ENCODE results near the gene UGT2B17.
"Not testable (repeated sequence)": the region's sequence is repeated elsewhere in the genome, so short reads cannot be mapped to it uniquely, and the experiment has no call there.

Gene UGT2B17

GRCh38 chr4:68572653-68573170 is 3.4 kb downstream of the UGT2B17 start:
- DNase-seq = no peak
- intact Hi-C loops (cut with DNase I) = no loop called here

GRCh38 chr4:68570122-68570507 is 6.0 kb downstream of the UGT2B17 start:
- no peak for DNase-seq

GRCh38 chr4:68569466-68570121 is 6.5 kb downstream of the UGT2B17 start:
- no peak for DNase-seq
- intact Hi-C loops (cut with DNase I) = no loop called here

More at GRCh38 chr4:68570122-68570507, 6.0 kb downstream of the UGT2B17 start:
- intact Hi-C loops (cut with DNase I) = no loop called here

- intact Hi-C loops (cut with DNase I); DNase-seq: not testable (repeated sequence)
These were observed 7.1 kb downstream of the UGT2B17 start for GRCh38 chr4:68569036-68569435.

GRCh38 chr4:68568535-68568934 is 7.6 kb downstream of the UGT2B17 start:
- intact Hi-C loops (cut with DNase I); DNase-seq: not testable (repeated sequence)

- DNase-seq = not testable (repeated sequence)
These were observed 9.8 kb downstream of the UGT2B17 start for GRCh38 chr4:68566364-68566763.

GRCh38 chr4:68565082-68565481 is 11.0 kb downstream of the UGT2B17 start:
- intact Hi-C loops (cut with DNase I) = not testable (repeated sequence)

More at GRCh38 chr4:68566364-68566763, 9.8 kb downstream of the UGT2B17 start:
- intact Hi-C loops (cut with DNase I) = not testable (repeated sequence)

GRCh38 chr4:68560364-68561070 is 15.6 kb downstream of the UGT2B17 start:
- DNase-seq; intact Hi-C loops (cut with DNase I): not testable (repeated sequence)

More at GRCh38 chr4:68565082-68565481, 11.0 kb downstream of the UGT2B17 start:
- DNase-seq = not testable (repeated sequence)

- intact Hi-C loops (cut with DNase I); DNase-seq: not testable (repeated sequence)
These were observed 22.3 kb downstream of the UGT2B17 start for GRCh38 chr4:68553830-68554229.

GRCh38 chr4:68552818-68553811 is 23.0 kb downstream of the UGT2B17 start:
- intact Hi-C loops (cut with DNase I); DNase-seq: not testable (repeated sequence)

GRCh38 chr4:68542742-68543141 is 33.4 kb downstream of the UGT2B17 start:
- intact Hi-C loops (cut with DNase I); DNase-seq: not testable (repeated sequence)

- DNase-seq = no peak
- intact Hi-C loops (cut with DNase I) = no loop called here
These were observed 39.7 kb downstream of the UGT2B17 start for GRCh38 chr4:68536375-68536774.

GRCh38 chr4:68535974-68536373 is 40.1 kb downstream of the UGT2B17 start:
- intact Hi-C loops (cut with DNase I) = no loop called here
- DNase-seq = no peak

GRCh38 chr4:68522232-68522631 is 53.9 kb downstream of the UGT2B17 start:
- DNase-seq; intact Hi-C loops (cut with DNase I): not testable (repeated sequence)

GRCh38 chr4:68520985-68521384 is 55.1 kb downstream of the UGT2B17 start:
- intact Hi-C loops (cut with DNase I) = no loop called here
- DNase-seq = no peak

- intact Hi-C loops (cut with DNase I) = no loop called here
- DNase-seq = no peak
These were observed 57.2 kb downstream of the UGT2B17 start for GRCh38 chr4:68518889-68519288.

- DNase-seq; intact Hi-C loops (cut with DNase I): not testable (repeated sequence)
These were observed 70.7 kb downstream of the UGT2B17 start for GRCh38 chr4:68505452-68505851.

GRCh38 chr4:68504836-68505235 is 71.3 kb downstream of the UGT2B17 start:
- DNase-seq; intact Hi-C loops (cut with DNase I): not testable (repeated sequence)

GRCh38 chr4:68503462-68503861 is 72.7 kb downstream of the UGT2B17 start:
- DNase-seq; intact Hi-C loops (cut with DNase I): not testable (repeated sequence)

All from head of caudate nucleus (tissue), 42 donors.